T follicular helper cell (primary cell): Measurements from ENCODE around the gene SIRT2.
"Not testable (repeated sequence)": the region's sequence is repeated elsewhere in the genome, so short reads cannot be mapped to it uniquely, and the experiment has no call there.

ENCODE experiments used
- DNase-seq: peaks from one replicate; pipeline ENCODE4 v3.0.0-alpha.2; 2020; ENCODE audit warnings: low read depth

The SIRT2 gene

GRCh38 chr19:38844093-38844686 lies 55.2 kb downstream of the SIRT2 start:
- DNase-seq: no peak

GRCh38 chr19:38843175-38843758 lies 56.2 kb downstream of the SIRT2 start:
- no peak for DNase-seq

GRCh38 chr19:38842439-38843174 lies 56.8 kb downstream of the SIRT2 start:
- DNase-seq: peak; percentile 51

GRCh38 chr19:38841787-38842438 lies 57.5 kb downstream of the SIRT2 start:
- peak; percentile 64 for DNase-seq

- DNase-seq: no peak
Measured at GRCh38 chr19:38841180-38841766, 58.1 kb downstream of the SIRT2 start.

GRCh38 chr19:38840583-38840968 lies 58.8 kb downstream of the SIRT2 start:
- DNase-seq: no peak

- DNase-seq: no peak
Measured at GRCh38 chr19:38839816-38840582, 59.4 kb downstream of the SIRT2 start.

- DNase-seq: no peak
Measured at GRCh38 chr19:38838986-38839761, 60.2 kb downstream of the SIRT2 start.

GRCh38 chr19:38838208-38838985 lies 61.0 kb downstream of the SIRT2 start:
- DNase-seq: no peak

GRCh38 chr19:38837656-38838121 lies 61.7 kb downstream of the SIRT2 start:
- DNase-seq: no peak

GRCh38 chr19:38836983-38837626 lies 62.3 kb downstream of the SIRT2 start:
- no peak for DNase-seq

GRCh38 chr19:38836159-38836982 lies 63.0 kb downstream of the SIRT2 start:
- no peak for DNase-seq

- no peak for DNase-seq
Measured at GRCh38 chr19:38834590-38834989, 64.8 kb downstream of the SIRT2 start.

- DNase-seq: no peak
Measured at GRCh38 chr19:38834104-38834490, 65.3 kb downstream of the SIRT2 start.

- no peak for DNase-seq
Measured at GRCh38 chr19:38833092-38833425, 66.4 kb downstream of the SIRT2 start.

GRCh38 chr19:38831142-38831605 lies 68.2 kb downstream of the SIRT2 start:
- no peak for DNase-seq

- no peak for DNase-seq
Measured at GRCh38 chr19:38830039-38830733, 69.2 kb downstream of the SIRT2 start.

- DNase-seq: not testable (repeated sequence)
Measured at GRCh38 chr19:38829203-38829602, 70.2 kb downstream of the SIRT2 start.
